ENCODE measurements around the gene RTBDN. TPM values are rescaled to one million over a fixed set of nuclear protein-coding genes. Genes with fewer than 3 reads are reported as not detected.

The RTBDN gene
- total and polyA plus RNA-seq, 3 experiments from 2014 or later: not detected

DNA sequence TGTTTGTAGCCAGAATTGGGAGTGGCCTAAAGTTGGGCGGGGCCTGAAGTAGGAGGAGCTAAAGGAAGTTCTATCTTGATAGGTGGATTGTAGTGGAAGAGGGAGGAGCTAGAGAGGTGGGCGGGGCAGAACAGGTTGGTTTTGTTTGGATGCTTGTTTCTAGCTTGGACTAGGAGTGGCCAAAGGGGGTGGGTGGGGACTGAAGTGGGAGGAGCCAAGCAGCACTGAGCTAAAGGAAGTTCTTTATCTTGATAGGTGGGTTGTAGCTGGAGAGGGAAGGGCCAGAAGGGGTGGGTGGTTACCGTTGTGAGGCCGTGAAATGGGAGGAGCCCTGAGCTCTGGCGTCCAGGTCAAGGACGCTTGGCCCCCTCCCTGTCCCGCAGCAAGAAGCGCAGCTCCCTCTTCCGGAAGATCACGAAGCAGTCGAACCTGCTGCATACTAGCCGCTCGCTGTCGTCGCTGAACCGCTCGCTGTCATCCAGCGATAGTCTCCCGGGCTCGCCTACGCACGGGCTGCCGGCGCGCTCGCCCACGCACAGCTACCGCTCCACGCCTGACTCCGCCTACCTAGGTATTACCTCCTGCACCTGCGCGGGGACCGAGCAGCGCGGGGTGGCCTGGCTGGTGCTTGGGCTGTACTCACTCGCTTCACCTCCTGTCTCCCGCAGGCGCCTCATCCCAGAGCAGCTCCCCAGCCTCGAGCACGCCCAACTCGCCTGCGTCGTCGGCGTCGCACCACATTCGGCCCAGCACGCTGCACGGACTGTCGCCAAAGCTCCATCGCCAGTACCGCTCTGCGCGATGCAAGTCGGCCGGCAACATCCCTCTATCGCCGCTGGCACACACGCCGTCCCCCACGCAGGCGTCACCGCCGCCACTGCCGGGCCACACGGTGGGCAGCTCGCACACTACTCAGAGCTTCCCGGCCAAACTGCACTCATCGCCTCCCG, 38.8 kb upstream of the RTBDN start:
- H3K4me1 ChIP-seq (ENCODE audit: insufficient read depth, low read length): no peaks in the 10 kb centered on the region
- CTCF ChIA-PET: interaction anchor here (1.1 to 2.4 kb wide), 4 partner anchors 12 to 106 kb away, joined by 3 to 7 read pairs (median 4); no protein-coding TSS in a partner anchor
- no peaks in the 10 kb centered on the region for H3K9me3 ChIP-seq (ENCODE audit: low read length)
- peaks cover 0 to 2% of the 10 kb centered on the region in 2 donors for H3K27me3 Mint-ChIP-seq
- peak; percentile 29 to 75 (median 53) for DNase-seq
- H3K4me3 ChIP-seq (ENCODE audit: low read length): no peak overlapping the region
- peak overlapping the region in 3 of 8 donors; percentile 15 to 54 (median 29) for H3K27ac Mint-ChIP-seq
- peaks cover 9 to 32% (median 11%) of the 10 kb centered on the region in 3 donors for H3K36me3 Mint-ChIP-seq
- no peaks in the 10 kb centered on the region for H3K9me3 Mint-ChIP-seq
- POLR2A ChIA-PET: no interaction called here
- no peaks in the 10 kb centered on the region for H3K27me3 ChIP-seq (ENCODE audit: insufficient read depth, low read length, poor library complexity, severe bottlenecking)
- peak overlapping the region in 6 of 7 donors; percentile 23 to 56 (median 48) for H3K4me3 Mint-ChIP-seq
- H3K4me1 Mint-ChIP-seq: peaks cover 5 to 8% (median 6%) of the 10 kb centered on the region in 3 donors
- peaks cover 10% of the 10 kb centered on the region for H3K36me3 ChIP-seq (ENCODE audit: insufficient read depth, low read length)
- H3K27ac ChIP-seq (ENCODE audit: low read depth, low read length): no peak overlapping the region

DNA sequence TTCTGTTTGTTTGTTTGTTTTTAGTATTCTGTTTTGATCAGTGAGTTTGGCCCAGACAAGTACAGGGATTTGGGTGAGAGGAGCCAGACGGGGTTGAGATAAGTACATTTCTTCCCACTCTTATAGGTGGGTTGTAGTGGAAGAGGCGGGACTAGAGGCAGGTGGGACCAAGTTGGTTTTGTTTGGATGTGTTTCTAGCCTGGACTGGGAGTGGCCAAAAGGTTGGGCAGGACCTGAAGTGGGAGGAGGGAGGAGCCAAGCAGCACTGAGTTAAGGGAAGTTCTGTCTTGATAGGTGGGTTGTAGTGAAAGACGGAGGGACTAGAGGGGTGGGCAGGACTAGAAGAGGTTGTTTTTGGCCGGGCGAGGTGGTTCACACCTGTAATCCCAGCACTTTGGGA, 37.9 kb upstream of the RTBDN start:
- ChIA-PET CTCF (interaction anchor here (0.8 to 2.4 kb wide), 3 partner anchors 8 to 105 kb away, joined by 3 to 7 read pairs (median 4); no protein-coding TSS in a partner anchor), POLR2A (no interaction called here)
- H3K27me3 Mint-ChIP-seq: peaks cover 0 to 2% of the 10 kb centered on the region in 2 donors
- H3K4me3 Mint-ChIP-seq: peak overlapping the region in 2 of 7 donors; percentile 36 to 43
- Histone ChIP-seq H3K4me3 (ENCODE audit: low read length) (no peak overlapping the region), H3K27ac (ENCODE audit: low read depth, low read length) (no peak overlapping the region), H3K9me3 (ENCODE audit: low read length) (no peaks in the 10 kb centered on the region), H3K36me3 (ENCODE audit: insufficient read depth, low read length) (peaks cover 4% of the 10 kb centered on the region), H3K27me3 (ENCODE audit: insufficient read depth, low read length, poor library complexity, severe bottlenecking) (no peaks in the 10 kb centered on the region), H3K4me1 (ENCODE audit: insufficient read depth, low read length) (peaks cover 6% of the 10 kb centered on the region)
- peaks cover 9 to 27% (median 11%) of the 10 kb centered on the region in 3 donors for H3K36me3 Mint-ChIP-seq
- DNase-seq: peak in 1 of 5 donors; percentile 20
- H3K4me1 Mint-ChIP-seq: peaks cover 6 to 9% (median 7%) of the 10 kb centered on the region in 3 donors
- peak overlapping the region in 1 of 8 donors; percentile 44 for H3K27ac Mint-ChIP-seq
- no peaks in the 10 kb centered on the region for H3K9me3 Mint-ChIP-seq

DNA sequence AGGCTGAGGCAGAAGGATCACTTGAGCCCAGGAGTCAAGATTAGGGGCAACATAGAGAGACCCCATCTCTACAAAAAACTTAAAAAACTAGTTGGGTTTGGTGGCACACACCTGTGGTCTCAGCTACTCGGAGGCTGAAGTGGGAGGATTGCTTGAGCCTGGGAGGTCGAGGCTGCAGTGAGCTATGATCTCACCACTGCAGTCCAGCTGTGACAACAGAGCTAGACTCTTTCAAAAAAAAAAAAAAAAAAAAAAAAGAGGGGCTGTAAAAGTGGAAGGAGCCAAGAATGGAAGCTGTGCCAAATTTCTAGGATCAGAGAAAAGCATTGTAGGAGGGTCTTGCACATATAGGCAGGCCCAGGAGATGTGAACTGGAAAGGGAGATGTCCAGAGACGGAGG, 37.3 kb upstream of the RTBDN start:
- DNase-seq: no peak
- no peaks in the 10 kb centered on the region for H3K9me3 ChIP-seq (ENCODE audit: low read length)

DNA sequence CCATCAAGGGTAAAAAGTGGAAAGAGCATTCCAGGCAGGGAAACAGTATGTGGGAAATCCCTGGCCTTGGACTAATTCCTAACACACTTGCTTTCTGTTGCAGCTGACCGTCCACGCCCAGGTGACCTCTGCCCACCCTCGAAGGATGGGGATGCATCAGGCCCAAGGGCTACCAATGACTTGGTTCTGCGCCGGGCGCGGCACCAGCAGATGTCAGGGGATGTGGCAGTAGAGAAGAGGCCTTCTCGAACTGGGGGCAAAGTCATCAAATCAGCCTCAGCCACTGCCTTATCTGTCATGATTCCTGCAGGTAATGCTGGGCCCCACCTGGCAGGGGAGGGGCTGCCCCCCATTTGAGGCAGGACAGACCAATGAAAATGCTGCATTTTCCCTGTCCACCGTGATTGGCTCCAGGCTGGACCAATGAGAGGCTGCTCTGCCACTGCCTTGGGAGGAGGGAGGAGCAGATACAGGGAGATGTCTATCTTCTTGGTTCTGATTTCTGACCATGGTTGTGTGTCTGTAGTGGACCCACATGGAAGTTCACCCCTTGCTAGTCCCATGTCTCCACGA, 34.2 kb upstream of the RTBDN start:
- H3K36me3 Mint-ChIP-seq: peaks cover 5 to 7% (median 6%) of the 10 kb centered on the region in 3 donors
- H3K27ac Mint-ChIP-seq: peak overlapping the region in 1 of 8 donors; percentile 74
- Histone ChIP-seq H3K9me3 (ENCODE audit: low read length) (no peaks in the 10 kb centered on the region), H3K27ac (ENCODE audit: low read depth, low read length) (no peak overlapping the region), H3K4me3 (ENCODE audit: low read length) (no peak overlapping the region), H3K4me1 (ENCODE audit: insufficient read depth, low read length) (peaks cover 8% of the 10 kb centered on the region), H3K36me3 (ENCODE audit: insufficient read depth, low read length) (no peaks in the 10 kb centered on the region), H3K27me3 (ENCODE audit: insufficient read depth, low read length, poor library complexity, severe bottlenecking) (no peaks in the 10 kb centered on the region)
- peak overlapping the region in 3 of 7 donors; percentile 33 to 54 (median 52) for H3K4me3 Mint-ChIP-seq
- peaks cover 2 to 18% of the 10 kb centered on the region in 2 donors for H3K27me3 Mint-ChIP-seq
- ChIA-PET CTCF (interaction anchor here (3.5 kb wide), 1 partner anchor 103 kb away, joined by 12 read pairs; no protein-coding TSS in a partner anchor), POLR2A (no interaction called here)
- H3K9me3 Mint-ChIP-seq: no peaks in the 10 kb centered on the region
- no peak for DNase-seq
- peaks cover 9 to 14% (median 11%) of the 10 kb centered on the region in 3 donors for H3K4me1 Mint-ChIP-seq

More for the DNA sequence above, 37.3 kb upstream of the RTBDN start:
- Mint-ChIP-seq H3K4me3 (no peak overlapping the region), H3K27ac (no peak overlapping the region), H3K4me1 (peaks cover 9 to 14% (median 12%) of the 10 kb centered on the region in 3 donors), H3K27me3 (peaks cover 2 to 5% of the 10 kb centered on the region in 2 donors), H3K36me3 (peaks cover 9 to 24% (median 11%) of the 10 kb centered on the region in 3 donors), H3K9me3 (no peaks in the 10 kb centered on the region)
- H3K36me3 ChIP-seq (ENCODE audit: insufficient read depth, low read length): peaks cover 4% of the 10 kb centered on the region
- peaks cover 8% of the 10 kb centered on the region for H3K4me1 ChIP-seq (ENCODE audit: insufficient read depth, low read length)
- H3K27ac ChIP-seq (ENCODE audit: low read depth, low read length): no peak overlapping the region
- POLR2A ChIA-PET: interaction anchor here (0.6 kb wide), 1 partner anchor 19 kb away, joined by 3 read pairs; no protein-coding TSS in a partner anchor
- H3K27me3 ChIP-seq (ENCODE audit: insufficient read depth, low read length, poor library complexity, severe bottlenecking): no peaks in the 10 kb centered on the region
- CTCF ChIA-PET: interaction anchor here (0.8 to 3.5 kb wide), 2 partner anchors 8 to 106 kb away, joined by 3 to 12 read pairs; no protein-coding TSS in a partner anchor
- H3K4me3 ChIP-seq (ENCODE audit: low read length): no peak overlapping the region

DNA sequence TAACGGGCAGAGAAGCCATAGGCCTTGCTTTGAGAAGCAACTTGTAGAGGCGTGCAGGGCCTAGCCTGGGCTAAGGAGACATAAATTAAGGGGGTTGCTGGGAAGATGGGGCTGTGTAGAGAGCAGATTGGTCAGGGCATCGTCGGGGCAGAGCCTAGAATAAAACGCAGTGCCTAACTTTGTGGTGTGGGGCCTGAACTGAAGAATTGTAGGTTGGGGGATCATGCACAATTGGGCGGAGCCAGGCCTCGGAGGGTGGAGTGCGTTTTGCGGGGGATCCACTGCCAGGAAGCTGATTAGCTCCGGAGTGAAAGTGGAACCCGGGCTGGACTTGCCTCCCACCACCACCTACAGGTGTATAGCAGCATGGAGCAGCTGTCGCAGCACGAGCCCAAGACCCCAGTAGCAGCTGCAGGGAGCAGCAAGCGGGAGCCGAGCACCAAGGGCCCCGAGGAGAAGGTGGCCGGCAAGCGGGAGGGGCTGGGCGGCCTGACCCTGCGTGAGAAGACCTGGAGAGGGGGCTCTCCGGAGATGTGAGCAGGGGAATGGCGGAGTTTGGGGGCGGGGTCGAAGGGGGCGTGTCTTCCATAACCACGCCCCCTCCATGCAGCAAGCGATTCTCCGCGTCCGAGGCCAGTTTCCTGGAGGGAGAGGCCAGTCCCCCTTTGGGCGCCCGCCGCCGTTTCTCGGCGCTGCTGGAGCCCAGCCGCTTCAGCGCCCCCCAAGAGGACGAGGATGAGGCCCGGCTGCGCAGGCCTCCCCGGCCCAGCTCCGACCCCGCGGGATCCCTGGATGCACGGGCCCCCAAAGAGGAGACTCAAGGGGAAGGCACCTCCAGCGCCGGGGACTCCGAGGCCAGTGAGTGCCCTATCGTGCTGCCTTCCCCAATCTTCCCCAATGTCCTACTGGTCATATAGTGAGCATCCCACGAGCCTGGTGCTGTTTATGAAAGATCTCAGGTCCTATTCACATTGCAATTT, 33.0 kb upstream of the RTBDN start:
- Histone ChIP-seq H3K27ac (ENCODE audit: low read depth, low read length) (peak overlapping the region; percentile 38), H3K9me3 (ENCODE audit: low read length) (no peaks in the 10 kb centered on the region), H3K4me1 (ENCODE audit: insufficient read depth, low read length) (peaks cover 8% of the 10 kb centered on the region), H3K4me3 (ENCODE audit: low read length) (peak overlapping the region; percentile 76), H3K36me3 (ENCODE audit: insufficient read depth, low read length) (no peaks in the 10 kb centered on the region), H3K27me3 (ENCODE audit: insufficient read depth, low read length, poor library complexity, severe bottlenecking) (no peaks in the 10 kb centered on the region)
- Mint-ChIP-seq H3K9me3 (no peaks in the 10 kb centered on the region), H3K36me3 (peaks cover 3 to 7% (median 6%) of the 10 kb centered on the region in 3 donors), H3K4me3 (peak overlapping the region in 6 of 7 donors; percentile 49 to 81 (median 68)), H3K27me3 (peaks cover 0 to 23% of the 10 kb centered on the region in 2 donors), H3K4me1 (peaks cover 9 to 14% (median 11%) of the 10 kb centered on the region in 3 donors), H3K27ac (peak overlapping the region in 3 of 8 donors; percentile 66 to 79 (median 78))
- ChIA-PET POLR2A (no interaction called here), CTCF (no interaction called here)
- peak; percentile 41 to 78 (median 58) for DNase-seq

DNA sequence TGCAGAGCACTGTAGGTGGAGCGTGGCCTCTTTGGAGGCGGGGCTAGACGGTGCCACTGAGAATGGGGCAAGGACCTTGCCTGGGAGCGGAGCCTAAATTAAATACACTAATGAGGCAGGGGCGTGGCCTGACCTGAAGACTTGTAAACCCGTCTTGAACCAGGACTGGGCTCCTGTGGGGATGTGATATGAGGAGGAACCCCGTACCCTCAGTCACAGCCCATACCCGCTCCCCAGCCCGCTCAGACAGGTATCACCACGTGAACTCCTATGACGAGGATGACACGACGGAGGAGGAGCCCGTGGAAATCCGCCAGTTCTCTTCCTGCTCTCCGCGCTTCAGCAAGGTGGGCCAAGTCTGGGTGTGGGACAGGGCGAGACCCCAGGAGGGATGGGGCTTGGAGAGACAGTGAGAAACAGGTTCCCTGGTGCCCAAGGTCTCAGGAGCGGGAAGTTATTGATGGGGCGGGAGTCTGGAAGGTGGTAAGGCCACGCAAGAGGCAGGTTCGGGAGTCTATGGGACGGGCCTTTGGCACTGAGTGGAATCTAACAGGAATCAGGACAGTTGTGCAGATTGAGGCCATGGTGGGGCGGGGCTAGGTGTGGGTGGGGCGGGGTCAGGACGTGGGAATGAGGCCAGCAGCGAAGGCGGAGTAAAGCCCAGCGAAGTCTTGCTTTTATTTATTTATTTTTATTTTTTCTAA, 32.2 kb upstream of the RTBDN start:
- Histone ChIP-seq H3K27ac (ENCODE audit: low read depth, low read length) (no peak overlapping the region), H3K36me3 (ENCODE audit: insufficient read depth, low read length) (no peaks in the 10 kb centered on the region), H3K9me3 (ENCODE audit: low read length) (no peaks in the 10 kb centered on the region), H3K27me3 (ENCODE audit: insufficient read depth, low read length, poor library complexity, severe bottlenecking) (no peaks in the 10 kb centered on the region), H3K4me3 (ENCODE audit: low read length) (no peak overlapping the region), H3K4me1 (ENCODE audit: insufficient read depth, low read length) (peaks cover 8% of the 10 kb centered on the region)
- peaks cover 0 to 26% of the 10 kb centered on the region in 2 donors for H3K27me3 Mint-ChIP-seq
- H3K9me3 Mint-ChIP-seq: no peaks in the 10 kb centered on the region
- peaks cover 4 to 11% (median 6%) of the 10 kb centered on the region in 3 donors for H3K4me1 Mint-ChIP-seq
- peak overlapping the region in 1 of 8 donors; percentile 70 for H3K27ac Mint-ChIP-seq
- ChIA-PET CTCF (no interaction called here), POLR2A (no interaction called here)
- no peaks in the 10 kb centered on the region for H3K36me3 Mint-ChIP-seq
- no peak for DNase-seq
- H3K4me3 Mint-ChIP-seq: peak overlapping the region in 5 of 7 donors; percentile 53 to 73 (median 66)

Measured in CD8-positive, alpha-beta memory T cell (primary cell).